ENCODE measurements around the gene TRIM66.

The TRIM66 gene

GRCh38 chr11:8707541-8708191 is 25.2 kb upstream of the TRIM66 start:
- no peak for DNase-seq (ENCODE audit: low spot score)
- H3K9me3 Mint-ChIP-seq: no peaks in the 10 kb centered on the region
- H3K4me1 Mint-ChIP-seq (ENCODE audit: low read depth): no peaks in the 10 kb centered on the region
- no peaks in the 10 kb centered on the region for H3K27me3 Mint-ChIP-seq (ENCODE audit: low read depth)
- no peaks in the 10 kb centered on the region for H3K36me3 Mint-ChIP-seq (ENCODE audit: low read depth)
- H3K27ac Mint-ChIP-seq: no peak overlapping the region
- no peak overlapping the region for H3K4me3 Mint-ChIP-seq

GRCh38 chr11:8706673-8707432 is 24.4 kb upstream of the TRIM66 start:
- no peaks in the 10 kb centered on the region for H3K36me3 Mint-ChIP-seq (ENCODE audit: low read depth)
- H3K9me3 Mint-ChIP-seq: no peaks in the 10 kb centered on the region
- no peak for DNase-seq (ENCODE audit: low spot score)
- no peaks in the 10 kb centered on the region for H3K27me3 Mint-ChIP-seq (ENCODE audit: low read depth)
- no peak overlapping the region for H3K4me3 Mint-ChIP-seq
- no peaks in the 10 kb centered on the region for H3K4me1 Mint-ChIP-seq (ENCODE audit: low read depth)
- no peak overlapping the region for H3K27ac Mint-ChIP-seq

- DNase-seq (ENCODE audit: low spot score): no peak
- Mint-ChIP-seq H3K36me3 (ENCODE audit: low read depth) (no peaks in the 10 kb centered on the region), H3K9me3 (no peaks in the 10 kb centered on the region), H3K4me1 (ENCODE audit: low read depth) (no peaks in the 10 kb centered on the region), H3K4me3 (no peak overlapping the region), H3K27ac (no peak overlapping the region), H3K27me3 (ENCODE audit: low read depth) (no peaks in the 10 kb centered on the region)
Measured at GRCh38 chr11:8705146-8705545, 22.7 kb upstream of the TRIM66 start.

DNA sequence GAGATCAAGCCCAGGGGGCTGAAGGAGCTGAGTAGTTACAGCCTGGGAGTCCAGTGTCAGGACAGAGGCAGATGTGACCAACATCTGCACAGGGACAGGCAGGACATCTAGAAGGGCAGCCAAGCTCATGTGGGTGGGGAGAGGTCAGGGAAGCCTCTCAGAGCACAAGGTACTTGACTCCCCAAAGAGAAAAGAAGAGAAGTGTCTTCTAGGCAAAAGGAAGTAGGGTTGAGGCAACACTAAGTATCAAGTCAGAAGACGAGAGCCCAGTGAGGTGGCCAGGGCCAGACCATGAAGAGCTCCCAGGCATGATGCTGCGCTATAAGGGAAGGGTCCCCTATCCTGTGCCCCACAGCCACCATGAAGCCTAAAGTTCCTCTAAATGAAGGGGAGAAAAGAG is 21.7 kb upstream of the TRIM66 start:
- Mint-ChIP-seq H3K4me1 (ENCODE audit: low read depth) (no peaks in the 10 kb centered on the region), H3K36me3 (ENCODE audit: low read depth) (no peaks in the 10 kb centered on the region), H3K27ac (no peak overlapping the region), H3K27me3 (ENCODE audit: low read depth) (no peaks in the 10 kb centered on the region), H3K9me3 (no peaks in the 10 kb centered on the region), H3K4me3 (no peak overlapping the region)
- DNase-seq (ENCODE audit: low spot score): no peak

DNA sequence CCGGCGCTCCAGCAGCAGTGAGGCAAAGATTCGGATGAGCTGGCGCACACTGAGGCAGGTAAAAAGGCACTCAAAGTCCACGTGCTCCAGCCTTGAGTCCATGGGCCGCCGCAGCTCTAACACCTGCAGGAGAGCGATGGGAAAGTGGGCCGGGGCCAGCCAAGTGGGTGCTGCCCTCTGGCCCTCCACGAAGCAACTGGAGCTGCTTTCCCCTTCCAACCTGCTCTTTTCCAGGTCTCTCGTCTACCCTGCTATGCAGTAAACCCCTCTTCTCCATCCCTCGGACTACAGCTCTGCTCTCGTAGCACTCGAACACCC is 20.1 kb upstream of the TRIM66 start:
- H3K27ac Mint-ChIP-seq: no peak overlapping the region

GRCh38 chr11:8701891-8702597 is 19.6 kb upstream of the TRIM66 start:
- H3K4me1 Mint-ChIP-seq (ENCODE audit: low read depth): no peaks in the 10 kb centered on the region
- no peaks in the 10 kb centered on the region for H3K27me3 Mint-ChIP-seq (ENCODE audit: low read depth)
- no peaks in the 10 kb centered on the region for H3K36me3 Mint-ChIP-seq (ENCODE audit: low read depth)
- H3K27ac Mint-ChIP-seq: no peak overlapping the region
- H3K9me3 Mint-ChIP-seq: no peaks in the 10 kb centered on the region
- no peak for DNase-seq (ENCODE audit: low spot score)
- no peak overlapping the region for H3K4me3 Mint-ChIP-seq

More for the DNA sequence above, 20.1 kb upstream of the TRIM66 start:
- no peaks in the 10 kb centered on the region for H3K36me3 Mint-ChIP-seq (ENCODE audit: low read depth)
- DNase-seq (ENCODE audit: low spot score): no peak
- H3K4me1 Mint-ChIP-seq (ENCODE audit: low read depth): no peaks in the 10 kb centered on the region
- no peak overlapping the region for H3K4me3 Mint-ChIP-seq
- H3K27me3 Mint-ChIP-seq (ENCODE audit: low read depth): no peaks in the 10 kb centered on the region
- H3K9me3 Mint-ChIP-seq: no peaks in the 10 kb centered on the region

DNA sequence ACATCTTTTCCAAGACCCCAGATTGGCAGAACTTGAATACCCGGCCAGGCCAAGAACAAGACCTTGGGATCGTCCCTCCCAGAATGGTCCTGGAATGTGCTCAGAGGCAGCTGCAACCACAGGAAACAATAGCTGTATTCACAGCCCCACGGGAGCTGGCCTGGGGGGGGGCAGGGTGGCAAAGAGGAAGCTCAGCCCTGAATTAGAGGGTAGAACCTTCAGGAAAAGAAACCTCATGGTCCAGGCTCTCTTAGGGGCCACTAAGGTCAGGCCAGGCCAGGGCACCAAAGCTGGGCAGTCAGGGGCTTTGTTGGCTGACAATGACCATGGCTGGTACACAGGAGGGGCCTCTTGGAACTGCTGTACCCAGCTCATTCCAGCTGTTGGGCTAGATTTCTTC is 17.4 kb upstream of the TRIM66 start:
- Mint-ChIP-seq H3K4me1 (ENCODE audit: low read depth) (no peaks in the 10 kb centered on the region), H3K27ac (no peak overlapping the region)

GRCh38 chr11:8698917-8699441 is 16.5 kb upstream of the TRIM66 start:
- H3K27me3 Mint-ChIP-seq (ENCODE audit: low read depth): no peaks in the 10 kb centered on the region
- H3K4me3 Mint-ChIP-seq: no peak overlapping the region
- H3K9me3 Mint-ChIP-seq: no peaks in the 10 kb centered on the region
- H3K36me3 Mint-ChIP-seq (ENCODE audit: low read depth): no peaks in the 10 kb centered on the region
- no peak overlapping the region for H3K27ac Mint-ChIP-seq
- DNase-seq (ENCODE audit: low spot score): no peak
- no peaks in the 10 kb centered on the region for H3K4me1 Mint-ChIP-seq (ENCODE audit: low read depth)

More for the DNA sequence above, 17.4 kb upstream of the TRIM66 start:
- H3K36me3 Mint-ChIP-seq (ENCODE audit: low read depth): no peaks in the 10 kb centered on the region
- no peaks in the 10 kb centered on the region for H3K9me3 Mint-ChIP-seq
- no peak overlapping the region for H3K4me3 Mint-ChIP-seq
- H3K27me3 Mint-ChIP-seq (ENCODE audit: low read depth): no peaks in the 10 kb centered on the region
- DNase-seq (ENCODE audit: low spot score): no peak

- H3K4me1 Mint-ChIP-seq (ENCODE audit: low read depth): no peaks in the 10 kb centered on the region
- H3K27me3 Mint-ChIP-seq (ENCODE audit: low read depth): no peaks in the 10 kb centered on the region
- DNase-seq (ENCODE audit: low spot score): no peak
- H3K9me3 Mint-ChIP-seq: no peaks in the 10 kb centered on the region
- H3K27ac Mint-ChIP-seq: no peak overlapping the region
- H3K4me3 Mint-ChIP-seq: no peak overlapping the region
- H3K36me3 Mint-ChIP-seq (ENCODE audit: low read depth): no peaks in the 10 kb centered on the region
Measured at GRCh38 chr11:8698379-8698851, 15.9 kb upstream of the TRIM66 start.

GRCh38 chr11:8697054-8697453 is 14.6 kb upstream of the TRIM66 start:
- no peak for DNase-seq (ENCODE audit: low spot score)
- H3K4me3 Mint-ChIP-seq: no peak overlapping the region
- H3K27ac Mint-ChIP-seq: no peak overlapping the region
- no peaks in the 10 kb centered on the region for H3K4me1 Mint-ChIP-seq (ENCODE audit: low read depth)
- H3K36me3 Mint-ChIP-seq (ENCODE audit: low read depth): no peaks in the 10 kb centered on the region
- H3K9me3 Mint-ChIP-seq: no peaks in the 10 kb centered on the region
- H3K27me3 Mint-ChIP-seq (ENCODE audit: low read depth): no peaks in the 10 kb centered on the region

GRCh38 chr11:8694137-8694536 is 11.7 kb upstream of the TRIM66 start:
- DNase-seq (ENCODE audit: low spot score): no peak
- Mint-ChIP-seq H3K4me3 (no peak overlapping the region), H3K27ac (no peak overlapping the region)

GRCh38 chr11:8693555-8693954 is 11.1 kb upstream of the TRIM66 start:
- H3K27ac Mint-ChIP-seq: no peak overlapping the region
- DNase-seq (ENCODE audit: low spot score): no peak

More at GRCh38 chr11:8694137-8694536, 11.7 kb upstream of the TRIM66 start:
- H3K27me3 Mint-ChIP-seq (ENCODE audit: low read depth): no peaks in the 10 kb centered on the region
- H3K9me3 Mint-ChIP-seq: no peaks in the 10 kb centered on the region
- peaks cover 14% of the 10 kb centered on the region for H3K4me1 Mint-ChIP-seq (ENCODE audit: low read depth)
- H3K36me3 Mint-ChIP-seq (ENCODE audit: low read depth): peaks cover 21% of the 10 kb centered on the region

DNA sequence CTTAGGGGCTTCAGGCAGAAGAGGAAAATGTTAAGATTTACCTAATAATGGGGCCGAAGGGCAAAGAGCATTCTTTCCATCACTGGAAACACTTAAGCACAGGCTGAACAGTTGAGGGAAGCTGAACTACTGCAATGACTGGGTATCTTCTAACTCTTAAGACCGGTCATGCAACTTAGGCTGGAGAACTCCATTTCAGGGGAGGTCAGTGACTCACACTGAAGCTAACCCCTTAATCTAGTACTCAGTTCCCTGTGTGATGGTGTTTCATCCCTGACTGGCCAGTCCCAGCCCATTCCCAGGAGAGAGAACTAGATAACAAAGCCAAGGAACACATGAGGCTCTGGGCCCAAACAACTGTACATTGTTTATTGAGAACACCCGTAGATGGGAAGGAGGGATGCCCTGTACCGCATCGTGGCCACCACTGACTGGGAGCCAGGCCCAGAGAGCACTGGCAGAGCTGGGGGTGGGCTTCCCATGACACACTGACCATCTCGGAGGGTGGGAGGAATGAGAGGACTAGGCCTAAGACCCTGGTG is 10.6 kb upstream of the TRIM66 start:
- Mint-ChIP-seq H3K4me1 (ENCODE audit: low read depth) (peaks cover 22% of the 10 kb centered on the region), H3K27me3 (ENCODE audit: low read depth) (no peaks in the 10 kb centered on the region), H3K36me3 (ENCODE audit: low read depth) (peaks cover 30% of the 10 kb centered on the region), H3K9me3 (no peaks in the 10 kb centered on the region), H3K27ac (no peak overlapping the region), H3K4me3 (no peak overlapping the region)
- no peak for DNase-seq (ENCODE audit: low spot score)

More at GRCh38 chr11:8693555-8693954, 11.1 kb upstream of the TRIM66 start:
- Mint-ChIP-seq H3K9me3 (no peaks in the 10 kb centered on the region), H3K27me3 (ENCODE audit: low read depth) (no peaks in the 10 kb centered on the region), H3K4me1 (ENCODE audit: low read depth) (peaks cover 19% of the 10 kb centered on the region), H3K4me3 (no peak overlapping the region), H3K36me3 (ENCODE audit: low read depth) (peaks cover 26% of the 10 kb centered on the region)

DNA sequence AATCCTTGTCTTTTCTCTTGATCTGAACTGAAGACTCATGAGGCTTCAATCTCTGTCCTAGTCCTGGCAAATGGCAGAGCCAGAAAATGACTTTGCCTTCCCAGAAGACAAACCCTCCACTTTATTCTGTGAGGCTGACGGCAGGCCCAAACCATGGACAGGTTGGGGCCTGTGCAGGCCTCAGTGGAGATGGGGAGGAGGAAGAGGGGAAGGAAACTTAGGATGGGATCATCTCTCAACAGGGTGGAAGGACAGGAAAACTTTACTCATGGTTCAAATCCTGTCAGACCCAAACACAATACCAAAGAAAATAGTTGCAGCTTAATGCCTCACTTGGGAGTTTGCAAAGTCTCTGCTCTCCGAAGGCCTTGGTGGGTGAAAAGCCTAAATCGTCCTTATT is 10.0 kb upstream of the TRIM66 start:
- no peak overlapping the region for H3K4me3 Mint-ChIP-seq
- DNase-seq (ENCODE audit: low spot score): no peak
- H3K27me3 Mint-ChIP-seq (ENCODE audit: low read depth): no peaks in the 10 kb centered on the region
- H3K4me1 Mint-ChIP-seq (ENCODE audit: low read depth): peaks cover 26% of the 10 kb centered on the region
- H3K36me3 Mint-ChIP-seq (ENCODE audit: low read depth): peaks cover 35% of the 10 kb centered on the region
- no peak overlapping the region for H3K27ac Mint-ChIP-seq
- H3K9me3 Mint-ChIP-seq: no peaks in the 10 kb centered on the region

Data from T-helper 2 cell treated with Interferon-gamma antibody and Interleukin-4, amounts not matched to agents 5 μg/mL and 100 μg/mL, for 36 hours (primary cell).